Stimulated activated CD4-positive, alpha-beta T cell treated with anti-CD3 and anti-CD28 coated beads, Interleukin-4, amount 100 ng/mL, for 48 hours (primary cell): ENCODE measurements around the gene ITPKB.
A peak's percentile ranks its signal among the peaks of the same experiment; 100 is the strongest.

Experiments
- DNase-seq, 2 donors: peaks; one replicate each; pipeline ENCODE4 v3.0.0-alpha.2; 2020; ENCODE audit warnings: low read depth in 2 of 2

Gene ITPKB

GRCh38 chr1:226706684-226707083 lies 32.4 kb downstream of the ITPKB start:
- no peak for DNase-seq

GRCh38 chr1:226704169-226704937 lies 34.7 kb downstream of the ITPKB start:
- DNase-seq: no peak

- DNase-seq: peak; percentile 68 to 75
Measured at GRCh38 chr1:226702957-226703831, 35.9 kb downstream of the ITPKB start.

- DNase-seq: no peak
Measured at GRCh38 chr1:226702318-226702956, 36.6 kb downstream of the ITPKB start.

- DNase-seq: no peak
Measured at GRCh38 chr1:226700861-226701260, 38.2 kb downstream of the ITPKB start.

- no peak for DNase-seq
Measured at GRCh38 chr1:226699166-226699565, 39.9 kb downstream of the ITPKB start.

GRCh38 chr1:226698659-226699058 lies 40.4 kb downstream of the ITPKB start:
- DNase-seq: no peak

- no peak for DNase-seq
Measured at GRCh38 chr1:226697929-226698544, 41.0 kb downstream of the ITPKB start.

GRCh38 chr1:226697151-226697928 lies 41.7 kb downstream of the ITPKB start:
- no peak for DNase-seq

GRCh38 chr1:226696547-226696946 lies 42.5 kb downstream of the ITPKB start:
- DNase-seq: no peak

- no peak for DNase-seq
Measured at GRCh38 chr1:226695335-226695900, 43.7 kb downstream of the ITPKB start.

- no peak for DNase-seq
Measured at GRCh38 chr1:226692823-226693222, 46.3 kb downstream of the ITPKB start.

GRCh38 chr1:226692051-226692792 lies 46.9 kb downstream of the ITPKB start:
- DNase-seq: no peak

- no peak for DNase-seq
Measured at GRCh38 chr1:226691247-226691646, 47.8 kb downstream of the ITPKB start.

GRCh38 chr1:226690460-226690982 lies 48.6 kb downstream of the ITPKB start:
- DNase-seq: no peak

- no peak for DNase-seq
Measured at GRCh38 chr1:226688808-226689207, 50.3 kb downstream of the ITPKB start.

- no peak for DNase-seq
Measured at GRCh38 chr1:226688056-226688748, 50.9 kb downstream of the ITPKB start.

GRCh38 chr1:226687426-226687825 lies 51.7 kb downstream of the ITPKB start:
- no peak for DNase-seq
